ENCODE measurements around the gene UTS2. TPM values are rescaled to one million over a fixed set of nuclear protein-coding genes. Genes with fewer than 3 reads are reported as not detected.
A peak's percentile ranks its signal among the peaks of the same experiment; 100 is the strongest.

The UTS2 gene
- total RNA-seq, 1 donor from 2014 or later = not detected

- H3K9me3 ChIP-seq = peaks cover 0 to 20% of the 10 kb centered on the region in 2 donors
- H3K27me3 ChIP-seq = no peaks in the 10 kb centered on the region
- no peak for TF ChIP-seq CTCF (IDR thresholded peaks at IDR 0.05)
- intact Hi-C loops (cut with DNase I) = no loop called here
- H3K4me1 ChIP-seq = no peaks in the 10 kb centered on the region
- H3K27ac ChIP-seq = no peak overlapping the region
- no peak for DNase-seq (ENCODE audit: low spot score in 2 of 2)
- peaks cover 62 to 88% of the 10 kb centered on the region in 2 donors for H3K36me3 ChIP-seq
- no peak overlapping the region for H3K4me3 ChIP-seq
These were observed 13.3 kb downstream of the UTS2 start for GRCh38 chr1:7839526-7839925.

- no peak for TF ChIP-seq CTCF (IDR thresholded peaks at IDR 0.05)
- no peak overlapping the region for H3K4me3 ChIP-seq
- intact Hi-C loops (cut with DNase I) = no loop called here
- no peaks in the 10 kb centered on the region for H3K27me3 ChIP-seq
- DNase-seq (ENCODE audit: low spot score in 2 of 2) = no peak
- H3K27ac ChIP-seq = no peak overlapping the region
- H3K36me3 ChIP-seq = peaks cover 59 to 89% of the 10 kb centered on the region in 2 donors
- H3K4me1 ChIP-seq = no peaks in the 10 kb centered on the region
- peaks cover 0 to 20% of the 10 kb centered on the region in 2 donors for H3K9me3 ChIP-seq
These were observed 14.2 kb downstream of the UTS2 start for GRCh38 chr1:7838714-7839113.

GRCh38 chr1:7833035-7833434 lies 19.8 kb downstream of the UTS2 start:
- H3K36me3 ChIP-seq = peaks cover 23 to 63% of the 10 kb centered on the region in 2 donors
- no peaks in the 10 kb centered on the region for H3K4me1 ChIP-seq
- intact Hi-C loops (cut with DNase I) = no loop called here

GRCh38 chr1:7831458-7831857 lies 21.4 kb downstream of the UTS2 start:
- Histone ChIP-seq H3K9me3 (no peaks in the 10 kb centered on the region), H3K27ac (no peak overlapping the region), H3K4me1 (no peaks in the 10 kb centered on the region), H3K36me3 (peaks cover 16 to 63% of the 10 kb centered on the region in 2 donors), H3K4me3 (no peak overlapping the region), H3K27me3 (no peaks in the 10 kb centered on the region)
- DNase-seq (ENCODE audit: low spot score in 2 of 2) = no peak
- intact Hi-C loops (cut with DNase I) = no loop called here
- TF ChIP-seq CTCF (IDR thresholded peaks at IDR 0.05) = no peak

More at GRCh38 chr1:7833035-7833434, 19.8 kb downstream of the UTS2 start:
- no peak for DNase-seq (ENCODE audit: low spot score in 2 of 2)
- Histone ChIP-seq H3K4me3 (no peak overlapping the region), H3K27ac (no peak overlapping the region), H3K27me3 (no peaks in the 10 kb centered on the region), H3K9me3 (no peaks in the 10 kb centered on the region)
- no peak for TF ChIP-seq CTCF (IDR thresholded peaks at IDR 0.05)

- Histone ChIP-seq H3K4me3 (peak overlapping the region in 1 of 2 donors; percentile 37), H3K27me3 (no peaks in the 10 kb centered on the region), H3K27ac (peak overlapping the region in 1 of 2 donors; percentile 21), H3K4me1 (no peaks in the 10 kb centered on the region), H3K36me3 (peaks cover 32 to 79% of the 10 kb centered on the region in 2 donors), H3K9me3 (no peaks in the 10 kb centered on the region)
- TF ChIP-seq CTCF (IDR thresholded peaks at IDR 0.05) = no peak
- intact Hi-C loops (cut with DNase I) = loop anchor here (5.0 kb wide), 1 partner anchor 75 kb away; no protein-coding TSS in a partner anchor
- no peak for DNase-seq (ENCODE audit: low spot score in 2 of 2)
These were observed 25.5 kb downstream of the UTS2 start for GRCh38 chr1:7827126-7827955.
